ENCODE data around the gene CLDND2.

GRCh38 chr19:51410950-51411748 lies 42.3 kb upstream of the CLDND2 start:
- TF ChIP-seq CTCF (conservative IDR thresholded peaks at IDR 0.05; ENCODE audit: low read depth in 2 of 2) (no peak), POLR2AphosphoS5 (IDR thresholded peaks at IDR 0.05; ENCODE audit: low read depth) (no peak), EZH2 (IDR thresholded peaks at IDR 0.05; ENCODE audit: low read depth, unreplicated experiment) (no peak), REST (IDR thresholded peaks at IDR 0.05; ENCODE audit: unreplicated experiment) (no peak), CREB1 (CRISPR knock-in tag; IDR thresholded peaks at IDR 0.05; ENCODE audit: low read depth) (no peak), JUNB (IDR thresholded peaks at IDR 0.05; ENCODE audit: unreplicated experiment) (no peak), ETS1 (IDR thresholded peaks at IDR 0.05) (no peak), EZH2phosphoT487 (IDR thresholded peaks at IDR 0.05; ENCODE audit: unreplicated experiment) (no peak), ZNF114 (CRISPR knock-in tag; IDR thresholded peaks at IDR 0.05) (no peak), ZNF462 (CRISPR knock-in tag; IDR thresholded peaks at IDR 0.05) (no peak), STAT1 (IDR thresholded peaks at IDR 0.05; ENCODE audit: unreplicated experiment) (no peak)

All from GM23338 (cell line).